Measurements from ENCODE around the gene TMEM38B. TPM values are rescaled to one million over a fixed set of nuclear protein-coding genes. Genes with fewer than 3 reads are reported as not detected.
A peak's percentile ranks its signal among the peaks of the same experiment; 100 is the strongest.

TMEM38B gene
- total and polyA plus RNA-seq, 2 donors (not counting 3 experiments of a cell fraction or from before 2014, with no cell fraction given), result 4.2 to 7.7 TPM

- Histone ChIP-seq H3K9me1 (replicated peaks; ENCODE audit: control insufficient read depth, extremely low read depth, insufficient read depth, low read length) (no peaks in the 10 kb centered on the region), H4K20me1 (replicated peaks; ENCODE audit: control insufficient read depth, extremely low read depth, insufficient read depth, low read length) (no peaks in the 10 kb centered on the region), H3K4me2 (ENCODE audit: insufficient read depth, low read length) (no peak overlapping the region), H3K4me1 (ENCODE audit: control insufficient read depth, extremely low read depth, insufficient read depth, low read length) (peaks cover 7% of the 10 kb centered on the region), H3K27ac (ENCODE audit: insufficient read depth, low read depth, low read length) (no peak overlapping the region), H3K79me2 (ENCODE audit: control insufficient read depth, insufficient read depth, low read length) (no peaks in the 10 kb centered on the region), H2AFZ (ENCODE audit: low read depth, low read length) (no peak overlapping the region), H3K36me3 (ENCODE audit: control insufficient read depth in 2 of 2, extremely low read depth in 1 of 2, insufficient read depth in 2 of 2, low read length in 2 of 2) (no peaks in the 10 kb centered on the region), H3K4me3 (replicated peaks in 1 of 3; ENCODE audit: insufficient read depth in 1 of 3, low read depth in 1 of 3, low read length in 3 of 3) (no peak overlapping the region), H3K9me3 (replicated peaks; ENCODE audit: control insufficient read depth, insufficient read depth, low read length) (no peaks in the 10 kb centered on the region), H3K27me3 (ENCODE audit: control insufficient read depth in 2 of 2, insufficient read depth in 2 of 2, low read length in 2 of 2) (peaks cover 21 to 32% of the 10 kb centered on the region in 2 experiments), H3K9ac (replicated peaks; ENCODE audit: extremely low read depth, insufficient read depth, low read length) (no peak overlapping the region)
- intact Hi-C loops (cut with micrococcal nuclease), result loop anchor here (5.0 kb wide), 1 partner anchor 243 kb away; the partner anchor contains the start of gene FSD1L
- ChIA-PET CTCF (interaction anchor here (0.6 to 2.5 kb wide), 16 partner anchors 10 to 1232 kb away, joined by 3 to 16 read pairs (median 4); no protein-coding TSS in a partner anchor), POLR2A (no interaction called here)
- BruUV-seq (replicated peaks), result no TSS peak
- dilution Hi-C loops (cut with MboI; ENCODE audit: extremely low pct_ligation_motif_present, low sequenced_read_pairs), result no loop called here
- peak in 1 of 2 donors; percentile 25 for TF ChIP-seq CTCF (IDR thresholded peaks at IDR 0.05; ENCODE audit: extremely low read depth in 1 of 2, insufficient read depth in 1 of 2, low read depth in 1 of 2, low read length in 2 of 2)
- no peak for TF ChIP-seq EZH2 (IDR thresholded peaks at IDR 0.05; ENCODE audit: borderline replicate concordance, low read depth, low read length, severe bottlenecking)
- DNase-seq (ENCODE audit: low read depth, low spot score) (peak; percentile 31), FAIRE-seq (no peak)
Measured at GRCh38 chr9:105690742-105691141, 3.6 kb upstream of the TMEM38B start.

GRCh38 chr9:105693435-105694189, 729 bp upstream of the TMEM38B start:
- intact Hi-C loops (cut with micrococcal nuclease), result loop anchor here (2.0 to 5.0 kb wide), 3 partner anchors 85 to 246 kb away; partner anchors contain the start of genes FKTN and FSD1L
- peak overlapping the region; percentile 11 to 94 (median 66) for H3K4me3 ChIP-seq (replicated peaks in 1 of 3; ENCODE audit: insufficient read depth in 1 of 3, low read depth in 1 of 3, low read length in 3 of 3)
- peak overlapping the region; percentile 56 for H2AFZ ChIP-seq (ENCODE audit: low read depth, low read length)
- no peak overlapping the region for H3K9ac ChIP-seq (replicated peaks; ENCODE audit: extremely low read depth, insufficient read depth, low read length)
- H3K27me3 ChIP-seq (ENCODE audit: control insufficient read depth in 2 of 2, insufficient read depth in 2 of 2, low read length in 2 of 2), result peaks cover 19 to 27% of the 10 kb centered on the region in 2 experiments
- H3K4me1 ChIP-seq (ENCODE audit: control insufficient read depth, extremely low read depth, insufficient read depth, low read length), result peaks cover 7% of the 10 kb centered on the region
- POLR2A ChIA-PET, result no interaction called here
- dilution Hi-C loops (cut with MboI; ENCODE audit: extremely low pct_ligation_motif_present, low sequenced_read_pairs), result no loop called here
- DNase-seq (ENCODE audit: low read depth, low spot score) (no peak), FAIRE-seq (peak; percentile 59)
- H3K27ac ChIP-seq (ENCODE audit: insufficient read depth, low read depth, low read length), result no peak overlapping the region
- no peaks in the 10 kb centered on the region for H3K9me1 ChIP-seq (replicated peaks; ENCODE audit: control insufficient read depth, extremely low read depth, insufficient read depth, low read length)
- TF ChIP-seq MAX (IDR thresholded peaks at IDR 0.05; ENCODE audit: insufficient read depth, insufficient read length) (no peak), POLR2AphosphoS5 (IDR thresholded peaks at IDR 0.05; ENCODE audit: insufficient read depth, low read depth, low read length) (no peak), EZH2 (IDR thresholded peaks at IDR 0.05; ENCODE audit: borderline replicate concordance, low read depth, low read length, severe bottlenecking) (no peak), CTCF (IDR thresholded peaks at IDR 0.05; ENCODE audit: extremely low read depth in 1 of 2, insufficient read depth in 1 of 2, low read depth in 1 of 2, low read length in 2 of 2) (no peak)
- peak overlapping the region; percentile 84 for H3K4me2 ChIP-seq (ENCODE audit: insufficient read depth, low read length)
- no peaks in the 10 kb centered on the region for H4K20me1 ChIP-seq (replicated peaks; ENCODE audit: control insufficient read depth, extremely low read depth, insufficient read depth, low read length)
- no TSS peak for BruUV-seq (replicated peaks)
- no peaks in the 10 kb centered on the region for H3K36me3 ChIP-seq (ENCODE audit: control insufficient read depth in 2 of 2, extremely low read depth in 1 of 2, insufficient read depth in 2 of 2, low read length in 2 of 2)
- CTCF ChIA-PET, result interaction anchor here (0.6 to 2.8 kb wide), 7 partner anchors 12 to 601 kb away, joined by 3 to 15 read pairs (median 3); no protein-coding TSS in a partner anchor
- no peaks in the 10 kb centered on the region for H3K79me2 ChIP-seq (ENCODE audit: control insufficient read depth, insufficient read depth, low read length)
- H3K9me3 ChIP-seq (replicated peaks; ENCODE audit: control insufficient read depth, insufficient read depth, low read length), result no peaks in the 10 kb centered on the region
